22Rv1 (cell line): ENCODE results near the gene KAZN.

ENCODE experiments used
- CTCF ChIP-seq: fragments of 450-650 bp; IDR thresholded peaks from 2 replicates; pipeline ENCODE4 v1.5.1; 2017; ENCODE audit warnings: mild to moderate bottlenecking
- ZFX ChIP-seq: fragments of 450-650 bp; IDR thresholded peaks from 2 replicates; pipeline ENCODE4 v1.6.1; 2017; ENCODE audit warnings: antibody characterized with exemption, borderline replicate concordance

- TF ChIP-seq CTCF (no peak), ZFX (no peak)
Measured at GRCh38 chr1:14591600-14591999, 6.9 kb upstream of the KAZN start.
